ENCODE data around the gene SLC34A2. TPM values are rescaled to one million over a fixed set of nuclear protein-coding genes. Genes with fewer than 3 reads are reported as not detected.

The SLC34A2 gene
- total RNA-seq, 1 donor from 2014 or later: 2.1 TPM

DNA sequence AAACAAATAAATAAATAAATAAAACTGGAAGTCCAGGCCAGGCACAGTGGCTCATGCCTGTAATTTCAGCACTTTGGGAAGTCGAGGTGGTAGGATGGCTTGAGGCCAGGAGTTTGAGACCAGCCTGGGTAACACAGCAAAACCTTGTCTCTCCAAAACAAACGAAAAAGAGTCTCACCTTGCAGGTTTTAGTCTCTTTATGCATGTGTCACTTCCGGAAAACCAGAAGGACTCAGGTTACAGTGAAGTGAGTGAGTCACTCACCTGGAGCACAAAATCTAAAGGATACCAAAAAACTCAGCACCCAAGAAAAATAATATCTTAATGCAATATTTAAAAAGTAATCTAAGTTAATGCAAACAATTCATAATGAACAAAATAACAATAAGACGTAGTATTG lies 20.1 kb upstream of the SLC34A2 start:
- TF ChIP-seq, protein P1, sequence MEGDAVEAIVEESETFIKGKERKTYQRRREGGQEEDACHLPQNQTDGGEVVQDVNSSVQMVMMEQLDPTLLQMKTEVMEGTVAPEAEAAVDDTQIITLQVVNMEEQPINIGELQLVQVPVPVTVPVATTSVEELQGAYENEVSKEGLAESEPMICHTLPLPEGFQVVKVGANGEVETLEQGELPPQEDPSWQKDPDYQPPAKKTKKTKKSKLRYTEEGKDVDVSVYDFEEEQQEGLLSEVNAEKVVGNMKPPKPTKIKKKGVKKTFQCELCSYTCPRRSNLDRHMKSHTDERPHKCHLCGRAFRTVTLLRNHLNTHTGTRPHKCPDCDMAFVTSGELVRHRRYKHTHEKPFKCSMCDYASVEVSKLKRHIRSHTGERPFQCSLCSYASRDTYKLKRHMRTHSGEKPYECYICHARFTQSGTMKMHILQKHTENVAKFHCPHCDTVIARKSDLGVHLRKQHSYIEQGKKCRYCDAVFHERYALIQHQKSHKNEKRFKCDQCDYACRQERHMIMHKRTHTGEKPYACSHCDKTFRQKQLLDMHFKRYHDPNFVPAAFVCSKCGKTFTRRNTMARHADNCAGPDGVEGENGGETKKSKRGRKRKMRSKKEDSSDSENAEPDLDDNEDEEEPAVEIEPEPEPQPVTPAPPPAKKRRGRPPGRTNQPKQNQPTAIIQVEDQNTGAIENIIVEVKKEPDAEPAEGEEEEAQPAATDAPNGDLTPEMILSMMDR (IDR thresholded peaks at IDR 0.05; ENCODE audit: partially characterized antibody, unreplicated experiment): no peak
- H3K4me1 Mint-ChIP-seq (ENCODE audit: low read depth, unreplicated experiment): no peaks in the 10 kb centered on the region
- no peaks in the 10 kb centered on the region for H3K27me3 Mint-ChIP-seq (ENCODE audit: unreplicated experiment)
- no peak for DNase-seq
- H3K27ac Mint-ChIP-seq (ENCODE audit: unreplicated experiment): no peak overlapping the region
- no peaks in the 10 kb centered on the region for H3K9me3 Mint-ChIP-seq (ENCODE audit: unreplicated experiment)
- no peak overlapping the region for H3K4me3 Mint-ChIP-seq (ENCODE audit: unreplicated experiment)
- H3K36me3 Mint-ChIP-seq (ENCODE audit: unreplicated experiment): peaks cover 3% of the 10 kb centered on the region

GRCh38 chr4:25637581-25638220 lies 17.9 kb upstream of the SLC34A2 start:
- no peak overlapping the region for H3K27ac Mint-ChIP-seq (ENCODE audit: unreplicated experiment)

GRCh38 chr4:25638221-25638601 lies 17.4 kb upstream of the SLC34A2 start:
- no peak overlapping the region for H3K4me3 Mint-ChIP-seq (ENCODE audit: unreplicated experiment)
- H3K9me3 Mint-ChIP-seq (ENCODE audit: unreplicated experiment): no peaks in the 10 kb centered on the region
- H3K4me1 Mint-ChIP-seq (ENCODE audit: low read depth, unreplicated experiment): no peaks in the 10 kb centered on the region
- no peaks in the 10 kb centered on the region for H3K27me3 Mint-ChIP-seq (ENCODE audit: unreplicated experiment)
- TF ChIP-seq, protein P1 (IDR thresholded peaks at IDR 0.05; ENCODE audit: partially characterized antibody, unreplicated experiment): no peak
- peaks cover 3% of the 10 kb centered on the region for H3K36me3 Mint-ChIP-seq (ENCODE audit: unreplicated experiment)
- DNase-seq: no peak
- no peak overlapping the region for H3K27ac Mint-ChIP-seq (ENCODE audit: unreplicated experiment)

More at GRCh38 chr4:25637581-25638220, 17.9 kb upstream of the SLC34A2 start:
- DNase-seq: no peak
- H3K36me3 Mint-ChIP-seq (ENCODE audit: unreplicated experiment): peaks cover 3% of the 10 kb centered on the region
- no peaks in the 10 kb centered on the region for H3K9me3 Mint-ChIP-seq (ENCODE audit: unreplicated experiment)
- H3K4me3 Mint-ChIP-seq (ENCODE audit: unreplicated experiment): no peak overlapping the region
- TF ChIP-seq, protein P1 (IDR thresholded peaks at IDR 0.05; ENCODE audit: partially characterized antibody, unreplicated experiment): no peak
- no peaks in the 10 kb centered on the region for H3K27me3 Mint-ChIP-seq (ENCODE audit: unreplicated experiment)
- no peaks in the 10 kb centered on the region for H3K4me1 Mint-ChIP-seq (ENCODE audit: low read depth, unreplicated experiment)

- Mint-ChIP-seq H3K36me3 (ENCODE audit: unreplicated experiment) (peaks cover 3% of the 10 kb centered on the region), H3K9me3 (ENCODE audit: unreplicated experiment) (no peaks in the 10 kb centered on the region), H3K4me1 (ENCODE audit: low read depth, unreplicated experiment) (no peaks in the 10 kb centered on the region), H3K4me3 (ENCODE audit: unreplicated experiment) (no peak overlapping the region), H3K27ac (ENCODE audit: unreplicated experiment) (no peak overlapping the region), H3K27me3 (ENCODE audit: unreplicated experiment) (no peaks in the 10 kb centered on the region)
- TF ChIP-seq, protein P1 (IDR thresholded peaks at IDR 0.05; ENCODE audit: partially characterized antibody, unreplicated experiment): no peak
- no peak for DNase-seq
Observed at GRCh38 chr4:25638806-25639205, 16.8 kb upstream of the SLC34A2 start.

GRCh38 chr4:25650311-25650710 lies 5.3 kb upstream of the SLC34A2 start:
- H3K27ac Mint-ChIP-seq (ENCODE audit: unreplicated experiment): no peak overlapping the region
- DNase-seq: no peak
- H3K4me3 Mint-ChIP-seq (ENCODE audit: unreplicated experiment): no peak overlapping the region
- TF ChIP-seq, protein P1 (IDR thresholded peaks at IDR 0.05; ENCODE audit: partially characterized antibody, unreplicated experiment): no peak
- H3K36me3 Mint-ChIP-seq (ENCODE audit: unreplicated experiment): no peaks in the 10 kb centered on the region
- H3K9me3 Mint-ChIP-seq (ENCODE audit: unreplicated experiment): no peaks in the 10 kb centered on the region
- H3K27me3 Mint-ChIP-seq (ENCODE audit: unreplicated experiment): peaks cover 11% of the 10 kb centered on the region
- H3K4me1 Mint-ChIP-seq (ENCODE audit: low read depth, unreplicated experiment): no peaks in the 10 kb centered on the region

Data from glutamatergic neuron (in vitro differentiated cells).